Cardiac fibroblast (primary cell): ENCODE data around the gene PPP1R16B.
A peak's percentile ranks its signal among the peaks of the same experiment; 100 is the strongest.

Experiments
- DNase-seq, 2 donors: peaks; one replicate each; pipeline versions ENCODE4 v3.0.0 to v3.0.0-alpha.2; 2010; ENCODE audit warnings: low read depth in 2 of 2
- H3K4me3 ChIP-seq, 2 donors: replicated peaks in 1 of 2; 1 replicate in 1 of 2; 2 replicates in 1 of 2; pipeline ENCODE4 v1.5.1; 2011; ENCODE audit warnings: low read depth in 2 of 2, low read length in 2 of 2, mild to moderate bottlenecking in 2 of 2, moderate library complexity in 1 of 2
- CTCF ChIP-seq: IDR thresholded peaks from one replicate; pipeline ENCODE4 v1.5.1; 2011; ENCODE audit warnings: low read depth, mild to moderate bottlenecking, low read length, inconsistent platforms

Gene PPP1R16B

GRCh38 chr20:38927902-38928578, 122.5 kb downstream of the PPP1R16B start:
- TF ChIP-seq CTCF = no peak

DNA sequence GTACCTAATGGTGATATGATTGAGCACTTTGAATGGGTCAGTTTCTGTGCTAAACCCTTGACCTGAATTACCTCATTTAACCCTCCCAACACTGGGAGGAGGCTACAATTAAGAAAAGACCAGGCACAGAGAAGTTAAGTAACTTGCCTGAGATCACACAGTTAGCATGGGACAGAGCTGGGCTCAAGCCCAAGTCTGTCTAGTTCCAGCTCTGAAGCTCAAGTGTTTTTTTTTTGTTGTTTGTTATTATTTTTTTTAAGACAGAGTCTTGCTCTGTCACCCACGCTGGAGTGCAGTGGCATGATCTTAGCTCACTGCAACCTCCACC, 124.7 kb downstream of the PPP1R16B start:
- no peak overlapping the region for H3K4me3 ChIP-seq
- TF ChIP-seq CTCF = no peak
- no peak for DNase-seq

More at GRCh38 chr20:38927902-38928578, 122.5 kb downstream of the PPP1R16B start:
- no peak for DNase-seq
- peak overlapping the region; percentile 4 to 89 for H3K4me3 ChIP-seq

DNA sequence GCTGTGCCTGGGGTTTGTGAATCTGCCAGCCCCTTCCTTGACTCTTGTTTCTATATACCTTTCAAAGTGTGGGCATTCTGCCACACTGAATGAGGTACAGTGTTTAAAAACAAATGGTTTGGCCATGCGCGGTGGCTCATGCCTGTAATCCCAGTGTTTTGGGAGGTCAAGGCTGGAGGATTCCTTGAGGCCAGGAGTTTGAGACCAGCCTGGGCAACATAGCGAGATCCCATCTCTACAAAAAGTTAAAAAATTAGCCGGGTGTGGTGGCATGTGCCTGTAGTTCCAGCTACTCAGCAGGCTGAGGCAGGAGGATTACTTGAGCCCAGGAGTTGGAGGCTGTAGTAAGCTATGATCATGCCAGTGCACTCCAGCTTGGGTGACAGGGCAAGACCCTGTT, 126.5 kb downstream of the PPP1R16B start:
- H3K4me3 ChIP-seq = no peak overlapping the region
- no peak for TF ChIP-seq CTCF
- no peak for DNase-seq

DNA sequence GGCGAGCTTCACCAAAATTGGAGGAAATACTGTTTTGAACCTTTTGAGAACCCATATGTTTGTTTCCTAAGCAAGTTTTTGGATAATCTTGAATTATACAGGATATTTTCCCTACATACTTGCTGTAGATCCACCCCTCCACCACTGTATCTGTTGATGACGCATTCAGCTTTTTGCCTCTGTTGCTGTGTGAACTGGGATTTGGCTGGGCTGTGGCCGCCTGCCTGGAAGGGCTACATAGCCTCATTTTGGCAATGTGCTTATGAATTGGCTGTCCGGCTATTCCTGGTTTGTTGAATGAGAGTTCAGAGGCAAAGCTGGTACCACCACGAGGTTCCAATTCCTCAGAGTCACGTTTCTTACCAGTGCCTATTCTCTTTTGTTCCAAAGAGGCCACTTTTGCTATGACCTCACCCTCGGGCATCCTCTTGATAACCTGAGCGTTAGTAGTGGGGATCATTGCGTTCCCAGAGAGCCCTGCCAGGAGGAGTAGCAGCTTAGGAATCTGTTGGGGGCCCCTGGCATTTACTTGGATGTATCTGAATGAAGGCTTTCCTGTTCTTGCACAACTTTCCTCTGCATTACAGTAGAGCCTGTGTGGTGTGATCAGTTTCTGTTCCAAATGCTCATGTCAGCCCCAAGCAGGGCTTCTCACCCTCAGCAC, 127.1 kb downstream of the PPP1R16B start:
- DNase-seq = peak; percentile 84 to 95
- H3K4me3 ChIP-seq = peak overlapping the region; percentile 0 to 3
- no peak for TF ChIP-seq CTCF

GRCh38 chr20:38934530-38934929, 129.0 kb downstream of the PPP1R16B start:
- no peak for TF ChIP-seq CTCF
- no peak overlapping the region for H3K4me3 ChIP-seq
- peak in 1 of 2 donors; percentile 52 for DNase-seq

GRCh38 chr20:38935285-38935684, 129.8 kb downstream of the PPP1R16B start:
- peak; percentile 56 to 58 for DNase-seq
- no peak overlapping the region for H3K4me3 ChIP-seq
- TF ChIP-seq CTCF = peak; percentile 30
